ENCODE measurements around the gene RBM42.

- TF ChIP-seq EZH2 (IDR thresholded peaks at IDR 0.05; ENCODE audit: low read length, missing control alignments) = no peak
- TF ChIP-seq CTCF (conservative IDR thresholded peaks at IDR 0.05 in 1 of 2, IDR thresholded peaks at IDR 0.05 in 1 of 2; ENCODE audit: low read depth in 1 of 2, low read length in 2 of 2) = no peak
These were observed 7.1 kb upstream of the RBM42 start for GRCh38 chr19:35621708-35622107.
